Measurements from ENCODE around the gene ARHGAP10. TPM values are rescaled to one million over a fixed set of nuclear protein-coding genes. Genes with fewer than 3 reads are reported as not detected.

ARHGAP10 gene
- total RNA-seq, 1 donor from 2014 or later: 26.9 TPM

DNA sequence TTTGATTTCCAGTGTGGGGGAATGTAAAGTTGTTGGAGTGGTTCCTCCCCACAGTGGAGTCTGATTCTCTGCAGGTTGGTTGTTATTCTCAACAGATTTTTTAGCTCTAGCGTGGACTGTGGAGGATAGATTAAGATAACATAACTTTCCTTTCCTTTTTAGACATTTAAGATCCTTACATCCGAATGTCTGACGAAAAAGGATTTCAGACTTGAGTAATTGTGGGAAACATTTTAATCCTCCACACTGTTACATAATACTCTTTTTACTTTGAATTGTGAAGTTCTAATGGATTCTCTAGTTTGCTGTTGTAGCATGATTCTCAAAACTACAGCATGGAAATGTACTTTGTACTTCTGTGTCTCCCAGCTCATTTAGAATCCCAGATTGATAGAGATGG, 107.8 kb downstream of the ARHGAP10 start:
- Histone ChIP-seq H3K9me3 (no peaks in the 10 kb centered on the region), H3K27me3 (no peaks in the 10 kb centered on the region), H3K27ac (no peak overlapping the region), H3K4me3 (no peak overlapping the region), H3K4me1 (peaks cover 16% of the 10 kb centered on the region), H3K36me3 (no peaks in the 10 kb centered on the region)
- TF ChIP-seq, protein P1, sequence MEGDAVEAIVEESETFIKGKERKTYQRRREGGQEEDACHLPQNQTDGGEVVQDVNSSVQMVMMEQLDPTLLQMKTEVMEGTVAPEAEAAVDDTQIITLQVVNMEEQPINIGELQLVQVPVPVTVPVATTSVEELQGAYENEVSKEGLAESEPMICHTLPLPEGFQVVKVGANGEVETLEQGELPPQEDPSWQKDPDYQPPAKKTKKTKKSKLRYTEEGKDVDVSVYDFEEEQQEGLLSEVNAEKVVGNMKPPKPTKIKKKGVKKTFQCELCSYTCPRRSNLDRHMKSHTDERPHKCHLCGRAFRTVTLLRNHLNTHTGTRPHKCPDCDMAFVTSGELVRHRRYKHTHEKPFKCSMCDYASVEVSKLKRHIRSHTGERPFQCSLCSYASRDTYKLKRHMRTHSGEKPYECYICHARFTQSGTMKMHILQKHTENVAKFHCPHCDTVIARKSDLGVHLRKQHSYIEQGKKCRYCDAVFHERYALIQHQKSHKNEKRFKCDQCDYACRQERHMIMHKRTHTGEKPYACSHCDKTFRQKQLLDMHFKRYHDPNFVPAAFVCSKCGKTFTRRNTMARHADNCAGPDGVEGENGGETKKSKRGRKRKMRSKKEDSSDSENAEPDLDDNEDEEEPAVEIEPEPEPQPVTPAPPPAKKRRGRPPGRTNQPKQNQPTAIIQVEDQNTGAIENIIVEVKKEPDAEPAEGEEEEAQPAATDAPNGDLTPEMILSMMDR (IDR thresholded peaks at IDR 0.05): no peak
- no peak for ATAC-seq
- DNase-seq: no peak
- intact Hi-C loops (cut with DNase I): no loop called here

DNA sequence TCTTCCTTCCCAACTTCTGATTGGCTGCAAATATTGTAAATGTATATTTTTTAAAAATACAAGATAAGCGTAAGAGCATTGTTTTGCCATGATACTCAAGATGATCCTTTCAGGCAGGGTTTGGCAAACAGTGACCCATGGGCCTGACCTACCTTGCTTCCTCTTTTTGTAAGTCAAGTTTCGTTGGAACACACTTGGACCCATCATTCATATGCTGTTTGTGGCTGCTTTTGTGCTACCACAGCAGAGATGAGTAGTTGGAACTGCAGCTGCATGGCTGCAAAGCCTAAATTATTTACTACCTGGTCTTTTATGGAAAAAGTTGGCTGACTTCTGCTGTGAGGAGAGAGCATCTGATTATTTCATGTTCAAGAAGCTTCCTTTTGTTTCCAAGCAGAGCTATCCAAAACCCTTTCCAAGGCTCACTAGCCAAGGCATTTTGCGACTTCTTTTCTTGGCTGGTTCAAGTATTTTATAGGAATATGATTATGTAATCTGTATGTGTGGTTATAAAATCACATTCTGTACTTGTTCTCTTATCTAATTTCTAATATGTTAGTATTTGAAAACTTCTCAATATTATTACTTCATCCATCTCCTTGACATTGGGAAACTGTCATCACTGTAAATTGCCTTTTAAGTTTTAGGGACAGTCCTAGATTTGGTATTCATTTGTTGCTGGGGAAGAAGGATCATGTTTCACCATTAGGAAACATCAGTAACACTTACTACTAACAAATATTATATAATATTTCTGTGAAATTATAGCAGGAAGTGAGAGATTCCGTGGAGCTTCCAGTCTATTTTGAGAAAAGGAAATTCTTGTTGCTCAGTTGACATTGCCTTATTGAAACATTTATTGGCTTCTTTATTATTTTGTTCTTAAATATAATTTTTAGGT, 109.2 kb downstream of the ARHGAP10 start:
- ATAC-seq (peak; percentile 59), DNase-seq (no peak)
- no peak overlapping the region for H3K27ac ChIP-seq
- H3K27me3 ChIP-seq: no peaks in the 10 kb centered on the region
- intact Hi-C loops (cut with DNase I): no loop called here
- H3K4me1 ChIP-seq: peaks cover 16% of the 10 kb centered on the region
- TF ChIP-seq, protein P1 (IDR thresholded peaks at IDR 0.05): no peak
- no peaks in the 10 kb centered on the region for H3K9me3 ChIP-seq
- no peak overlapping the region for H3K4me3 ChIP-seq
- no peaks in the 10 kb centered on the region for H3K36me3 ChIP-seq

DNA sequence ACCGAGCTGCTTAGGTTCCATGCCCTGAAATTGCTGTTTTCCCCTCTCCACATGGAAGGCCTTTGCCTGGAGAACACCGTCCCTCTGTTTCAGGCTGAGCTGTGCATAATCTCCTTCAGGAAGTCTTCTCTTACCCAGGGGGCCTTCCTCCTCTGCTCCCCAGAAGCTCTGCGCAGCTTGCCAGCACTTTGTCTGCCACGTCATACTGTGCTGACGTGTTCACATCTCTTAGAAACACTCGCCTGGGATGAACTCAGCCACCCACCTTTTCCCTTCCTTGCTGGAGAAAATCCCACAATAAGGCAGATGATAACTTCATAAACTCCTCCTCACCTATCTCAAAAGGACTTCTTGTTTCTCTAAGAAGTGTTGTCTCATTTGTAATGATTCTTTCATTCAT, 110.7 kb downstream of the ARHGAP10 start:
- peak; percentile 50 for ATAC-seq
- intact Hi-C loops (cut with DNase I): no loop called here
- H3K27me3 ChIP-seq: no peaks in the 10 kb centered on the region
- no peaks in the 10 kb centered on the region for H3K36me3 ChIP-seq
- TF ChIP-seq, protein P1 (IDR thresholded peaks at IDR 0.05): no peak
- no peak overlapping the region for H3K4me3 ChIP-seq
- no peaks in the 10 kb centered on the region for H3K9me3 ChIP-seq
- no peak overlapping the region for H3K27ac ChIP-seq
- H3K4me1 ChIP-seq: peaks cover 19% of the 10 kb centered on the region
- no peak for DNase-seq

DNA sequence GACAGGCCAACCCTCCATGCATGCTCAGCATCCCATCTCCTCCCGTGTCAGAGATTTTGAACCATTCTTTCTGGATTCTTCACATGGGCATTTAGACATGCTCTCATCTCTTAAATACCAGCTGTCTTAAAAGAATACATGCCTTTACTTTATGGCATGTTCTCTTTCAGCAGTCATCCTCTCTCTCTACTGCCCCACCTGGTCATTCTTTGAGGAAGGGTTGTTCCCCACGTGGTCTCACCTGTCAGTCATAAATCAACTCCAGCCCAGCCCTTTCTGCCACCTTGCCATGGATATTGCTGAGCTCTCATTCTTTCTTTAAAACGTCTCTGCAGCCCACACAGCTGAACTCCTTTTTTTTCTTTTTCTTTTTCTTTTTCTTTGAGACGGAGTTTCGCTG, 111.3 kb downstream of the ARHGAP10 start:
- ATAC-seq: no peak
- no peaks in the 10 kb centered on the region for H3K9me3 ChIP-seq

DNA sequence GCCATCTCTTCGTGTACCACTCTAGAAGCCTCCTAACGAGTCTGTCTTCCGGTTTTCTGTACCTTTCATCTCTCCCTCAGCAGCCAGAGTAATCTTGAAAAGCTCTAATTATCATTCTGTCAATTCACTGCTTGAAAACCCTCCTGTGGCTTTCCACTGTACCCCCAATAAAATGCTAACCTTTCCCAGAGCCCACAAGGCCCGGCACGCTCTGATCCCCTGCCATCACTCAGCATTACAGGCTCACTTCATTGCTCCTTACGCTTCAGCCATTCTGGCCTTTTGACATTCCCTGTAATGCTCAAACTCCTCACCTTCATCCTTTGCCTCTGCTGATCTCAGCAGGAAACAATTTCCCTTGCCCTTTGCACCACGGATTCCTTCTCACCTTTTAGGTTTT, 112.9 kb downstream of the ARHGAP10 start:
- peaks cover 19% of the 10 kb centered on the region for H3K4me1 ChIP-seq
- intact Hi-C loops (cut with DNase I): no loop called here
- H3K27ac ChIP-seq: no peak overlapping the region
- H3K4me3 ChIP-seq: no peak overlapping the region
- H3K27me3 ChIP-seq: no peaks in the 10 kb centered on the region
- DNase-seq (no peak), ATAC-seq (no peak)
- TF ChIP-seq, protein P1 (IDR thresholded peaks at IDR 0.05): no peak
- H3K36me3 ChIP-seq: no peaks in the 10 kb centered on the region
- H3K9me3 ChIP-seq: no peaks in the 10 kb centered on the region

More for the DNA sequence above, 111.3 kb downstream of the ARHGAP10 start:
- no peaks in the 10 kb centered on the region for H3K36me3 ChIP-seq
- no peak overlapping the region for H3K27ac ChIP-seq
- no peak overlapping the region for H3K4me3 ChIP-seq
- TF ChIP-seq, protein P1 (IDR thresholded peaks at IDR 0.05): no peak
- H3K27me3 ChIP-seq: no peaks in the 10 kb centered on the region
- DNase-seq: no peak
- peaks cover 19% of the 10 kb centered on the region for H3K4me1 ChIP-seq
- intact Hi-C loops (cut with DNase I): no loop called here
